H9 (cell line): ENCODE data around the gene ANKRD65. TPM values are rescaled to one million over a fixed set of nuclear protein-coding genes. Genes with fewer than 3 reads are reported as not detected.

Source experiments
- DNase-seq: peaks from one replicate; pipeline ENCODE4 v3.0.0-alpha.2; 2017
- H2AFZ ChIP-seq: one replicate; pipeline ENCODE4 v1.6.1; 2013; ENCODE audit warnings: mild to moderate bottlenecking, low read length, control low read depth, moderate library complexity
- H2AK5ac ChIP-seq: 2 replicates; pipeline ENCODE4 v1.6.1; 2013; ENCODE audit warnings: low read length, control low read depth, mixed read lengths; ENCODE audit not compliant: insufficient read length
- H2BK120ac ChIP-seq: one replicate; pipeline ENCODE4 v1.6.1; 2013; ENCODE audit warnings: low read depth, mild to moderate bottlenecking, low read length, control low read depth, inconsistent platforms; ENCODE audit not compliant: poor library complexity, severe bottlenecking
- H2BK12ac ChIP-seq: 2 replicates; pipeline ENCODE4 v1.6.1; 2013; ENCODE audit warnings: low read length, control low read depth, mixed read lengths, low read depth; ENCODE audit not compliant: insufficient read length
- H2BK15ac ChIP-seq: 2 replicates; pipeline ENCODE4 v1.6.1; 2013; ENCODE audit warnings: low read depth, low read length, control low read depth
- H2BK20ac ChIP-seq: one replicate; pipeline ENCODE4 v1.6.1; 2013; ENCODE audit warnings: low read depth, mild to moderate bottlenecking, low read length, control low read depth, inconsistent platforms; ENCODE audit not compliant: poor library complexity, severe bottlenecking
- H2BK5ac ChIP-seq: 2 replicates; pipeline ENCODE4 v1.6.1; 2013; ENCODE audit warnings: low read length, control low read depth, mixed read lengths; ENCODE audit not compliant: insufficient read length
- H3K14ac ChIP-seq: 2 replicates; pipeline ENCODE4 v1.6.1; 2013; ENCODE audit warnings: low read length, control low read depth; ENCODE audit not compliant: insufficient read depth
- H3K18ac ChIP-seq: 2 replicates; pipeline ENCODE4 v1.6.1; 2013; ENCODE audit warnings: low read depth, mild to moderate bottlenecking, mixed read lengths, low read length, control low read depth; ENCODE audit not compliant: insufficient read length
- H3K23ac ChIP-seq: 2 replicates; pipeline ENCODE4 v1.6.1; 2013; ENCODE audit warnings: low read length, control low read depth, mixed read lengths, low read depth; ENCODE audit not compliant: insufficient read length
- H3K23me2 ChIP-seq: 2 replicates; pipeline ENCODE4 v1.6.1; 2013; ENCODE audit warnings: low read depth, mild to moderate bottlenecking, mixed read lengths, low read length, control low read depth; ENCODE audit not compliant: insufficient read length, poor library complexity, severe bottlenecking
- H3K27ac ChIP-seq: 2 replicates; pipeline ENCODE4 v1.5.1; 2013; ENCODE audit warnings: low read length, control low read depth, mixed read lengths, low read depth; ENCODE audit not compliant: insufficient read length
- H3K27me3 ChIP-seq: 2 replicates; pipeline ENCODE4 v1.6.1; 2013; ENCODE audit warnings: low read length, control low read depth, inconsistent platforms; ENCODE audit not compliant: insufficient read depth
- H3K4ac ChIP-seq: 2 replicates; pipeline ENCODE4 v1.6.1; 2013; ENCODE audit warnings: low read depth, mild to moderate bottlenecking, control low read depth, inconsistent platforms, low read length, moderate library complexity
- H3K4me1 ChIP-seq: 2 replicates; pipeline ENCODE4 v1.6.1; 2013; ENCODE audit warnings: low read length, control low read depth, inconsistent platforms; ENCODE audit not compliant: insufficient read depth
- H3K4me2 ChIP-seq: 2 replicates; pipeline ENCODE4 v1.6.1; 2013; ENCODE audit warnings: low read length, control low read depth, mixed read lengths; ENCODE audit not compliant: insufficient read length, insufficient read depth
- H3K56ac ChIP-seq: 2 replicates; pipeline ENCODE4 v1.6.1; 2013; ENCODE audit warnings: low read depth, mild to moderate bottlenecking, mixed read lengths, low read length, control low read depth; ENCODE audit not compliant: insufficient read length
- H3K79me1 ChIP-seq: 2 replicates; pipeline ENCODE4 v1.6.1; 2013; ENCODE audit warnings: low read depth, mild to moderate bottlenecking, moderate library complexity, low read length, control low read depth, inconsistent platforms; ENCODE audit not compliant: insufficient read depth, poor library complexity, severe bottlenecking
- H3K79me2 ChIP-seq: 2 replicates; pipeline ENCODE4 v1.6.1; 2013; ENCODE audit warnings: low read length, control low read depth, inconsistent platforms; ENCODE audit not compliant: insufficient read depth
- H3K9ac ChIP-seq: 2 replicates; pipeline ENCODE4 v1.6.1; 2013; ENCODE audit warnings: low read length, control low read depth, mixed read lengths; ENCODE audit not compliant: insufficient read length; ENCODE audit errors: extremely low read depth
- H3K9me3 ChIP-seq: one replicate; pipeline ENCODE4 v1.6.1; 2013; ENCODE audit warnings: low read depth, low read length, inconsistent platforms; ENCODE audit not compliant: control insufficient read depth
- H3T11ph ChIP-seq: one replicate; pipeline ENCODE4 v1.6.1; 2013; ENCODE audit warnings: mild to moderate bottlenecking, low read length, control low read depth, inconsistent platforms
- H4K20me1 ChIP-seq: one replicate; pipeline ENCODE4 v1.6.1; 2013; ENCODE audit not compliant: control insufficient read depth, insufficient read length, insufficient read depth
- H4K5ac ChIP-seq: 2 replicates; pipeline ENCODE4 v1.6.1; 2013; ENCODE audit warnings: low read depth, mild to moderate bottlenecking, mixed read lengths, low read length, control low read depth; ENCODE audit not compliant: insufficient read length
- H4K8ac ChIP-seq: replicated peaks from 2 replicates; pipeline ENCODE4 v1.6.1; 2013; ENCODE audit warnings: low read length, control low read depth, mixed read lengths, low read depth; ENCODE audit not compliant: insufficient read length
- H4K91ac ChIP-seq: 2 replicates; pipeline ENCODE4 v1.6.1; 2013; ENCODE audit warnings: low read depth, mild to moderate bottlenecking, moderate library complexity, mixed read lengths, low read length, control low read depth; ENCODE audit not compliant: insufficient read length
- H3K27ac Mint-ChIP-seq, 3 experiments: 2 replicates in 2 of 3; 3 replicates in 1 of 3; pipeline ENCODE4 v1.8.0; 2020 to 2021; ENCODE audit warnings: mixed read lengths in 3 of 3, mild to moderate bottlenecking in 1 of 3, moderate library complexity in 1 of 3
- H3K27me3 Mint-ChIP-seq: 2 replicates; pipeline ENCODE4 v1.8.0; 2021; ENCODE audit warnings: low read depth, mild to moderate bottlenecking, moderate library complexity, mixed read lengths
- H3K36me3 Mint-ChIP-seq, 3 experiments: 2 replicates in 2 of 3; 3 replicates in 1 of 3; pipeline ENCODE4 v1.8.0; 2020 to 2021; ENCODE audit warnings: low read depth in 3 of 3, mixed read lengths in 3 of 3; ENCODE audit not compliant: insufficient read depth in 1 of 3
- H3K4me1 Mint-ChIP-seq, 2 experiments: 2 replicates each; pipeline ENCODE4 v1.8.0; 2020; ENCODE audit warnings: mixed read lengths in 2 of 2
- H3K4me3 Mint-ChIP-seq, 2 experiments: 2 replicates in 1 of 2; 3 replicates in 1 of 2; pipeline ENCODE4 v1.8.0; 2020 to 2021; ENCODE audit warnings: mild to moderate bottlenecking in 2 of 2, mixed read lengths in 2 of 2, moderate library complexity in 1 of 2
- H3K9me3 Mint-ChIP-seq, 2 experiments: 2 replicates in 1 of 2; 3 replicates in 1 of 2; pipeline ENCODE4 v1.8.0; 2020; ENCODE audit warnings: mild to moderate bottlenecking in 2 of 2, mixed read lengths in 2 of 2, moderate library complexity in 1 of 2
- CTCF ChIP-seq: fragments of 200-600 bp; sonication (generic); conservative IDR thresholded peaks from 3 replicates; pipeline ENCODE4 v1.8.0; 2021; ENCODE audit warnings: antibody characterized with exemption, mild to moderate bottlenecking
- WGBS: extraction: QIAGEN DNeasy Blood & Tissue Kit; methylation state at CpG from one replicate; pipeline ENCODE4 v1.1.7; 2013; ENCODE audit warnings: missing lambda C conversion rate, low lambda C conversion rate, mixed read lengths; ENCODE audit not compliant: insufficient read length; ENCODE audit errors: extremely low coverage; 5-methylcytosine and 5-hydroxymethylcytosine counted together
- total RNA-seq: library from RNA; stranded (reverse); gene quantifications from 2 replicates; pipeline ENCODE4 v1.2.1, GENCODE V29; 2021

Gene ANKRD65
- total RNA-seq, 1 experiment from 2014 or later = 3.1 TPM

GRCh38 chr1:1399872-1400575 lies 21.1 kb downstream of the ANKRD65 start:
- Histone ChIP-seq H2BK20ac (no peak overlapping the region), H3K4me1 (no peaks in the 10 kb centered on the region), H3K18ac (no peak overlapping the region), H4K91ac (no peak overlapping the region), H3K79me2 (peaks cover 8% of the 10 kb centered on the region; the same call in 1 of the 2 replicates), H4K8ac (no peak overlapping the region), H3K9ac (peak overlapping the region; percentile 88), H3T11ph (no peak overlapping the region), H3K14ac (peak overlapping the region; percentile 76), H2BK12ac (no peak overlapping the region), H2AFZ (no peak overlapping the region), H2BK5ac (no peak overlapping the region), H3K4ac (no peak overlapping the region), H3K23me2 (peaks cover 11% of the 10 kb centered on the region), H3K27me3 (no peaks in the 10 kb centered on the region), H2BK120ac (no peak overlapping the region), H3K79me1 (peaks cover 12% of the 10 kb centered on the region), H2AK5ac (no peak overlapping the region), H3K9me3 (no peaks in the 10 kb centered on the region), H3K23ac (no peak overlapping the region), H4K5ac (no peak overlapping the region), H3K56ac (no peak overlapping the region), H3K27ac (no peak overlapping the region), H2BK15ac (no peak overlapping the region), H3K4me2 (peak overlapping the region; percentile 69), H4K20me1 (peaks cover 2% of the 10 kb centered on the region)
- DNase-seq = no peak
- Mint-ChIP-seq H3K36me3 (peaks cover 50 to 88% (median 70%) of the 10 kb centered on the region in 3 experiments), H3K27ac (peak overlapping the region; percentile 83 to 96 (median 93); a peak in 6 of 7 replicates), H3K4me1 (peaks cover 24 to 32% of the 10 kb centered on the region in 2 experiments), H3K27me3 (peaks cover 1% of the 10 kb centered on the region; the same call in 1 of the 2 replicates), H3K9me3 (peaks cover 0 to 2% of the 10 kb centered on the region in 2 experiments; a peak in 2 of 5 replicates), H3K4me3 (peak overlapping the region; percentile 90)
- TF ChIP-seq CTCF = no peak
- no CpG with 5 or more reads among the region's 34 CpGs for WGBS
